Central memory CD8-positive, alpha-beta T cell (primary cell): ENCODE data around the gene DDX31.
A peak's percentile ranks its signal among the peaks of the same experiment; 100 is the strongest.

ENCODE experiments used
- ATAC-seq: fragments of 150-1000 bp; cut with Tn5 transposase; replicated peaks from 2 replicates; pipeline ENCODE4 v1.10.0; 2022; ENCODE audit warnings: mild to moderate bottlenecking, moderate FRiP score, moderate number of reproducible peaks; ENCODE audit not compliant: poor library complexity, severe bottlenecking; ENCODE audit errors: extremely low read depth
- DNase-seq, 2 donors: peaks; one replicate each; pipeline ENCODE4 v3.0.0; 2021; ENCODE audit warnings: low spot score in 2 of 2
- H3K27ac Mint-ChIP-seq: one replicate; pipeline ENCODE4 v1.8.0; 2022; ENCODE audit warnings: low read depth, mild to moderate bottlenecking, moderate library complexity, mixed read lengths
- H3K27me3 Mint-ChIP-seq: one replicate; pipeline ENCODE4 v1.8.0; 2022; ENCODE audit warnings: mixed read lengths
- H3K36me3 Mint-ChIP-seq: one replicate; pipeline ENCODE4 v1.8.0; 2022; ENCODE audit warnings: mild to moderate bottlenecking, moderate library complexity, mixed read lengths; ENCODE audit not compliant: insufficient read depth
- H3K4me1 Mint-ChIP-seq: one replicate; pipeline ENCODE4 v1.8.0; 2022; ENCODE audit warnings: mixed read lengths
- H3K4me3 Mint-ChIP-seq: one replicate; pipeline ENCODE4 v1.8.0; 2022; ENCODE audit warnings: mild to moderate bottlenecking, moderate library complexity, mixed read lengths
- H3K9me3 Mint-ChIP-seq: one replicate; pipeline ENCODE4 v1.8.0; 2022; ENCODE audit warnings: mixed read lengths

The DDX31 gene

DNA sequence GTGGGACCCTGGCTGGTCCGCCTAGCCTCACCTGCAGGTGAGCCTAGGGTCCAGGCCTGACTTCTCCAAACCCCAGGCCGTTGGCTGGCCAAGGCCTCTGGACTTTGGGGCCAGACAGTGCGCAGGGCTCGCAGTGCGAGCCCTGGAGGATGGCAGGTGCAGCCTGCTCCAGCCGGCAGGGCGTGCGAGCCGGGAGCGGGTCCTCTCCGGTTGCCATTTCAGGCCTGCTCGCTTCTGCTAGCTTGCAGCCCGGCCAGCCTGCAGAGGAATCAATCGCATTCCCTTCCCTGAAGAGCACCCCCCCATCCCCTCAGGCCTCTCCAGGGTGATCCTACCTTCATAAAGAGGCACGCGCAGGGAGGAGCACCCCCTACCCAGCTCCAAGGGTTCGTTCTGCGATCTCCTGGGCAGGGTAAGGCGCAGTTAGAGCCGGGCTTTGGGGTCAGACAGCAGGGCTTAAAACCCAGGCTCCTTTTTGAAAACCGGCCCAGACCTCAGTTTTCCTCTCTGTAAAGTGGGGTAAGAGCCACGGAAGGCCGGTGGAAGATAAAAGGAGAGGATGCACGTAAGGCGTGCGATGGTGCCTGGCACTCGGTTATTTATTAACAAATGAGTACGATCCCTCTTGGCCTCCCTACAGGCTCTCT is 81.2 kb downstream of the DDX31 start:
- H3K36me3 Mint-ChIP-seq: peaks cover 5% of the 10 kb centered on the region
- H3K9me3 Mint-ChIP-seq: no peaks in the 10 kb centered on the region
- peaks cover 98% of the 10 kb centered on the region for H3K27me3 Mint-ChIP-seq
- H3K4me1 Mint-ChIP-seq: peaks cover 24% of the 10 kb centered on the region
- ATAC-seq (no peak), DNase-seq (no peak)
- no peak overlapping the region for H3K4me3 Mint-ChIP-seq
- no peak overlapping the region for H3K27ac Mint-ChIP-seq

- no peaks in the 10 kb centered on the region for H3K9me3 Mint-ChIP-seq
- H3K27me3 Mint-ChIP-seq: peaks cover 98% of the 10 kb centered on the region
- H3K36me3 Mint-ChIP-seq: peaks cover 8% of the 10 kb centered on the region
- H3K4me1 Mint-ChIP-seq: peaks cover 24% of the 10 kb centered on the region
- no peak overlapping the region for H3K27ac Mint-ChIP-seq
- DNase-seq (no peak), ATAC-seq (no peak)
- no peak overlapping the region for H3K4me3 Mint-ChIP-seq
Measured at GRCh38 chr9:132588098-132588497, 81.7 kb downstream of the DDX31 start.

- Mint-ChIP-seq H3K4me3 (no peak overlapping the region), H3K4me1 (peaks cover 24% of the 10 kb centered on the region), H3K27me3 (peaks cover 97% of the 10 kb centered on the region), H3K27ac (no peak overlapping the region), H3K36me3 (peaks cover 8% of the 10 kb centered on the region), H3K9me3 (no peaks in the 10 kb centered on the region)
- ATAC-seq: no peak
- DNase-seq: no peak
Measured at GRCh38 chr9:132587592-132587955, 82.2 kb downstream of the DDX31 start.

DNA sequence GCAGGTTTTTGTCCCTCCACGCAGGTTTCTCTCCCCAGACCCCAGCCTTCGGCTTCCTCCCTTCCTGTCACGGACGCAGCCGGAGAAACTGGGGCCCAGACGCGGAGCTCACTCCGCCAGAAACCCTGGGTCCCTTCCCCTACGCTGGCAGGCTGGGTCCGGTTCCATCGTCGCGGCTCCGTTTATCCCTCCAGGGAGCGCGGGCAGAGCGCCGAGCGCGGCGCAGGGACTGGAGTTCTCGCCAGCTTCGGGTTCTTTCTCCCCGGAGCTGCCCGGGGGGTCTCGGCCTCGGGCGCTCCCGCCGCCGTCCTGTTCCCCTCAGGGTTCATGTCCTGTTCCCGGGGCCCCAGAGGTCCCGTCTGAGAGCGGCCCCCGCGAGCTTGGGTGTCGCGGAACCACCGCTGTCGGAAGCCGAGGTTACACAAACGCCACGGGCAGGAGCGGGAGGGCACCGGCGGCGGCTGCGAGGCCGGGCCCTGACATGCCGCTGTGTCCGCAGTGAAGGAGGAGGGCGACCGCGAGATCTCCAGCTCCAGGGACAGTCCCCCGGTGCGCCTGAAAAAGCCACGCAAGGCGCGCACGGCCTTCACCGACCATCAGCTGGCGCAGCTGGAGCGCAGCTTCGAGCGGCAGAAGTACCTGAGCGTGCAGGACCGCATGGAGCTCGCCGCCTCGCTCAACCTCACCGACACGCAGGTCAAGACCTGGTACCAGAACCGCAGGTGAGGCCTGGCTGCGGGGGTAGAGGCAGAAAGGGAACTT is 82.8 kb downstream of the DDX31 start:
- DNase-seq: no peak
- Mint-ChIP-seq H3K36me3 (peaks cover 10% of the 10 kb centered on the region), H3K4me3 (no peak overlapping the region), H3K27ac (peak overlapping the region; percentile 64), H3K27me3 (peaks cover 94% of the 10 kb centered on the region), H3K9me3 (no peaks in the 10 kb centered on the region), H3K4me1 (peaks cover 24% of the 10 kb centered on the region)
- no peak for ATAC-seq

- peak overlapping the region; percentile 64 for H3K27ac Mint-ChIP-seq
- H3K36me3 Mint-ChIP-seq: peaks cover 16% of the 10 kb centered on the region
- H3K4me3 Mint-ChIP-seq: no peak overlapping the region
Measured at GRCh38 chr9:132585954-132586829, 83.6 kb downstream of the DDX31 start.

DNA sequence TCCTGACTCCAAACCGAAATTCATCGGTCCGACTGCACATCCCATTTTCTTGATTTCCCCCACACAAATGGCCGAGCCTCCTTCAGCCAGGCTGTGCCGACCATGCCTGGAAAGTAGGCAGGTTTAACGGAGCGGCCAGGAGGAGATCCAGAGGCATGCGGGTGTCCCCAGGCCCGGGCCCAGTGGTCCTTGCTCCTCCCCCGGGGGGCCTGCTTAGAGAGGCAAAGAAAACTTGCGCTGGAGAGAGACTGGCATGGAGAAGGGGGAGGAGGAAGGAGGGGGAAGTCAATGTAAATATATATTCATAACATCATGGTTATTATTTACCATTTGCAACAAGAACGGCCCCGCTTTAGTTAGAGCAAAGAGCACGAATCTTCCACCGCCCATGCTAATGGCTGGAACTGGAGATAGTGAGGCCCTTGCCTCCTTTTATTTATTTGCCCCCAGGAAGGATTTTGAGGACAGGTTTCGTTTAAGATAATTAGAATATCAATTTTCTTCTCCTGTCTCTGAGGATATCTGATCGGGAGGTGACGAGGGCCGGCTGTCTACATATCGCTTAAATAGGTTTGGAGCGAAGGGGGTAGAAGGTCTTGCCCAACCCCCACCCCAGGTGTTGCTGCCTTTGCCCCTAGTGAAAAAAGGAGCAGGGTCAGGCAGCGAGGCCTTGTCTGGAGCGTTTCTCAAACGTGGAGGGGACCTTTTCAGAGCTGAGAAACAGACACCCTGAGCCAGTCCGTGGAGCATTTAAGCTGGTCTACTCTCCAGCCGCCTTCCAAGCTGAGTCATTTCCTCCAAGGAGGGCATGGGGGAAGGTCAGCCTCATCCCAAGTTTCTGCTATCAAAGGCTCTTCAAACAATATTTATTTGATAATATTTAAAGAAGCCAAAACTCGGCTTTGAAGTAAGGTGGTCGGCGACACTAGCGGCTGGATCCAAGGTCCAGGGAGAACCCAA is 84.9 kb downstream of the DDX31 start:
- Mint-ChIP-seq H3K36me3 (peaks cover 16% of the 10 kb centered on the region), H3K27ac (no peak overlapping the region), H3K9me3 (no peaks in the 10 kb centered on the region), H3K4me1 (peaks cover 19% of the 10 kb centered on the region), H3K27me3 (peaks cover 85% of the 10 kb centered on the region), H3K4me3 (no peak overlapping the region)
- no peak for DNase-seq
- ATAC-seq: no peak

More at GRCh38 chr9:132585954-132586829, 83.6 kb downstream of the DDX31 start:
- peaks cover 26% of the 10 kb centered on the region for H3K4me1 Mint-ChIP-seq
- DNase-seq: no peak
- peaks cover 94% of the 10 kb centered on the region for H3K27me3 Mint-ChIP-seq
- ATAC-seq: no peak
- H3K9me3 Mint-ChIP-seq: no peaks in the 10 kb centered on the region

GRCh38 chr9:132583584-132584304 is 86.0 kb downstream of the DDX31 start:
- no peak for DNase-seq
- Mint-ChIP-seq H3K4me3 (no peak overlapping the region), H3K27ac (no peak overlapping the region), H3K9me3 (no peaks in the 10 kb centered on the region), H3K27me3 (peaks cover 85% of the 10 kb centered on the region), H3K36me3 (peaks cover 18% of the 10 kb centered on the region), H3K4me1 (peaks cover 16% of the 10 kb centered on the region)
- ATAC-seq: no peak

DNA sequence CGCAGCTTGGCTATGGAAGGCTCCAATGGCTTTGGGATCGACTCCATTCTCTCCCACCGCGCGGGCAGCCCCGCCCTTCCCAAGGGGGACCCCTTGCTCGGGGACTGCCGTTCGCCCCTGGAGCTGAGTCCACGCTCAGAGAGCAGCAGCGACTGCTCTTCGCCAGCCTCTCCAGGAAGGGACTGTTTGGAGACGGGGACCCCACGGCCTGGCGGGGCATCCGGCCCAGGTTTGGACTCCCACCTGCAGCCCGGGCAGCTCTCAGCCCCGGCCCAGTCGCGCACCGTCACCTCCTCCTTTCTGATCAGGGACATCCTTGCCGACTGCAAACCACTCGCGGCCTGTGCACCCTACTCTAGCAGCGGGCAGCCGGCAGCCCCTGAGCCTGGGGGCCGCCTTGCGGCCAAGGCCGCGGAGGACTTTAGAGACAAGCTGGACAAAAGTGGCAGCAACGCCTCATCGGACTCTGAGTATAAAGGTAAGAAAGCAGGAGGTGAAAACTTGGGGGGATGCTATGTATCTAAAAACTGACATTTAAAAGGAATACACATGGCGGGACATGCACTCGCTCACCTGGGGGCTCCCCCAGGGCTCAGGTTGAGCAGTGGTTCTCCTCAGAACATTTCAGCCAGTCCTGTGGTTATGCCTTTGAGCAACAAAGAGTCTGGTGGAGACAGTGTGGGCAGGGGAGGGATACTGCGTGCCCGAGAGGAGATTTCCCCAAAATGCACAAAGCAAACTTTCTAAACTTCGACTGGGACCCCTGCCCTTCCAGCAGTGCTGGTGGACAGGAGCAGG is 86.8 kb downstream of the DDX31 start:
- Mint-ChIP-seq H3K27me3 (peaks cover 85% of the 10 kb centered on the region), H3K36me3 (peaks cover 18% of the 10 kb centered on the region), H3K9me3 (no peaks in the 10 kb centered on the region), H3K4me3 (no peak overlapping the region), H3K4me1 (peaks cover 16% of the 10 kb centered on the region), H3K27ac (no peak overlapping the region)
- ATAC-seq (no peak), DNase-seq (no peak)

GRCh38 chr9:132582276-132582785 is 87.5 kb downstream of the DDX31 start, which contains the start of gene BARHL1:
Gene BARHL1 (plus strand): TSS chr9:132582606. CDS start chr9:132582798, 192 bp downstream.
- peak within 1 kb of the TSS; percentile 72 for H3K4me3 Mint-ChIP-seq
- ATAC-seq (no peak), DNase-seq (no peak)
- H3K27me3 Mint-ChIP-seq: peaks cover 86% of the 10 kb centered on the region
- H3K9me3 Mint-ChIP-seq: no peaks in the 10 kb centered on the region
- peaks cover 18% of the 10 kb centered on the region for H3K36me3 Mint-ChIP-seq
- H3K4me1 Mint-ChIP-seq: peaks cover 16% of the 10 kb centered on the region
- peak within 1 kb of the TSS; percentile 91 for H3K27ac Mint-ChIP-seq

DNA sequence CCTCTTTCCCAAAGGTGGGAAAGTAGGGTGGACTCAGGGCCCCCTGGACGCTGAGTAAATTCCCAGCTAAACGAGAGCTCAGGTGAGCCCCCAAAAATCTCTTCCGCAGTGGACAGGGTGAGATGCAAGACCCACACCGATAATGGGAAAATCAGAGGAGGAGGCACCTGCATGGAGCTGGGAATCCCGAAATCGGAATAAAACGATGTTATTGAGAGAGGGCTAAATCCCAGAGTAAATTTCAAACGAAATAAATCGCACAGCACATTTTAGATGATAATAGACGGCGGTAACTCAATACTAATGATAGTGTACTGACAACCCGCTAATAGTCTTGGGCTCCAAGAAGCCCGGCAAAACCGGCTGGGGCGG is 90.4 kb downstream of the DDX31 start:
- Mint-ChIP-seq H3K27me3 (peaks cover 88% of the 10 kb centered on the region), H3K9me3 (no peaks in the 10 kb centered on the region), H3K4me1 (peaks cover 10% of the 10 kb centered on the region), H3K4me3 (no peak overlapping the region), H3K36me3 (peaks cover 17% of the 10 kb centered on the region), H3K27ac (no peak overlapping the region)
- no peak for ATAC-seq
- no peak for DNase-seq
